IMR-90 (cell line): ENCODE measurements around the gene PLEKHH2. TPM values are rescaled to one million over a fixed set of nuclear protein-coding genes. Genes with fewer than 3 reads are reported as not detected.

ENCODE experiments used
- ATAC-seq: fragments of 200-7000 bp; cut with Tn5 transposase; 2 replicates; pipeline ENCODE4 v1.9.1; 2020; ENCODE audit warnings: low read depth, mild to moderate bottlenecking, moderate library complexity
- BruUV-seq: library from RNA; stranded (reverse); fragments of 400-500 nt; replicated peaks from 2 replicates; lab custom pipeline; 2021; lab: Mats Ljungman, UMichigan
- CTCF ChIA-PET: fragments of 300-600 bp; formaldehyde crosslinking; extraction: SDS; loops from one replicate; lab custom pipeline; 2021; ENCODE audit warnings: antibody characterized with exemption; lab: Yijun Ruan, JAX
- POLR2A ChIA-PET: fragments of 300-600 bp; sonication (Branson Sonifier 250); formaldehyde crosslinking; loops from one replicate; lab custom pipeline; 2022; ENCODE audit warnings: antibody characterized with exemption; ENCODE audit not compliant: unreplicated experiment; lab: Charles Lee
- DNase-seq: peaks from one replicate; pipeline ENCODE4 v3.0.0; 2013
- H2AFZ ChIP-seq: replicated peaks from 2 replicates; pipeline ENCODE3; 2013; ENCODE audit warnings: low read length, mild to moderate bottlenecking; ENCODE audit not compliant: poor library complexity
- H2AK5ac ChIP-seq: 2 replicates; pipeline ENCODE4 v1.6.1; 2013; ENCODE audit warnings: low read depth, low read length, inconsistent platforms
- H2AK9ac ChIP-seq: replicated peaks from 2 replicates; pipeline ENCODE3; 2013; ENCODE audit warnings: mild to moderate bottlenecking, low read depth, low read length, moderate library complexity; ENCODE audit not compliant: poor library complexity
- H2BK120ac ChIP-seq: 2 replicates; pipeline ENCODE4 v1.6.1; 2013; ENCODE audit warnings: low read depth, low read length, inconsistent platforms
- H2BK15ac ChIP-seq: 3 replicates; pipeline ENCODE4 v1.6.1; 2013; ENCODE audit warnings: low read depth, low read length, inconsistent platforms
- H2BK20ac ChIP-seq: 2 replicates; pipeline ENCODE4 v1.6.1; 2013; ENCODE audit warnings: low read depth, mild to moderate bottlenecking, inconsistent platforms, low read length, moderate library complexity
- H2BK5ac ChIP-seq: 2 replicates; pipeline ENCODE4 v1.6.1; 2013; ENCODE audit warnings: mild to moderate bottlenecking, low read depth, low read length, inconsistent platforms; ENCODE audit not compliant: poor library complexity, severe bottlenecking
- H3K14ac ChIP-seq: replicated peaks from 2 replicates; pipeline ENCODE4 v1.6.1; 2013; ENCODE audit warnings: low read depth, low read length, inconsistent platforms
- H3K18ac ChIP-seq: 2 replicates; pipeline ENCODE4 v1.6.1; 2013; ENCODE audit warnings: low read depth, low read length, control low read depth
- H3K23ac ChIP-seq: 2 replicates; pipeline ENCODE4 v1.6.1; 2013; ENCODE audit warnings: low read depth, low read length, inconsistent platforms
- H3K27ac ChIP-seq: 2 replicates; pipeline ENCODE4 v1.5.1; 2013; ENCODE audit warnings: mild to moderate bottlenecking, control low read depth, low read length; ENCODE audit not compliant: insufficient read depth
- H3K27me3 ChIP-seq: 2 replicates; pipeline ENCODE4 v1.6.1; 2013; ENCODE audit warnings: low read length; ENCODE audit not compliant: control insufficient read depth, insufficient read depth
- H3K36me3 ChIP-seq: 2 replicates; pipeline ENCODE4 v1.6.1; 2013; ENCODE audit warnings: low read length, mixed read lengths; ENCODE audit not compliant: control insufficient read depth, insufficient read depth
- H3K4ac ChIP-seq: 2 replicates; pipeline ENCODE4 v1.6.1; 2013; ENCODE audit warnings: low read depth, low read length, inconsistent platforms
- H3K4me1 ChIP-seq: 2 replicates; pipeline ENCODE4 v1.6.1; 2013; ENCODE audit warnings: low read length, mixed read lengths; ENCODE audit not compliant: control insufficient read depth, insufficient read depth
- H3K4me2 ChIP-seq: 2 replicates; pipeline ENCODE4 v1.6.1; 2013; ENCODE audit warnings: low read depth, mild to moderate bottlenecking, control low read depth, low read length, moderate library complexity
- H3K4me3 ChIP-seq: 2 replicates; pipeline ENCODE4 v1.5.1; 2013; ENCODE audit warnings: low read depth, mild to moderate bottlenecking, control low read depth, low read length, moderate library complexity; ENCODE audit not compliant: insufficient read depth
- H3K56ac ChIP-seq: 2 replicates; pipeline ENCODE4 v1.6.1; 2013; ENCODE audit warnings: low read length, inconsistent platforms; ENCODE audit not compliant: insufficient read depth; ENCODE audit errors: extremely low read depth
- H3K79me1 ChIP-seq, 2 experiments: 2 replicates each; pipeline ENCODE4 v1.6.1; 2013; ENCODE audit warnings: low read length in 2 of 2, inconsistent platforms in 1 of 2, low read depth in 1 of 2
- H3K9ac ChIP-seq: 2 replicates; pipeline ENCODE4 v1.6.1; 2013; ENCODE audit warnings: low read depth, low read length, control low read depth
- H3K9me1 ChIP-seq: 2 replicates; pipeline ENCODE4 v1.6.1; 2013; ENCODE audit warnings: low read length, inconsistent platforms; ENCODE audit not compliant: insufficient read depth
- H3K9me3 ChIP-seq: 2 replicates; pipeline ENCODE4 v1.6.1; 2013; ENCODE audit warnings: low read length; ENCODE audit not compliant: control insufficient read depth, insufficient read depth
- H4K20me1 ChIP-seq: 2 replicates; pipeline ENCODE4 v1.6.1; 2013; ENCODE audit warnings: low read length, inconsistent platforms; ENCODE audit not compliant: insufficient read depth
- H4K5ac ChIP-seq: 2 replicates; pipeline ENCODE4 v1.6.1; 2013; ENCODE audit warnings: mild to moderate bottlenecking, low read depth, low read length, control low read depth
- H4K8ac ChIP-seq, 2 experiments: 2 replicates each; pipeline ENCODE4 v1.6.1; 2013; ENCODE audit warnings: low read depth in 2 of 2, low read length in 2 of 2, control low read depth in 1 of 2, inconsistent platforms in 1 of 2
- H4K91ac ChIP-seq: 2 replicates; pipeline ENCODE4 v1.6.1; 2013; ENCODE audit warnings: low read depth, low read length, inconsistent platforms; ENCODE audit not compliant: insufficient read depth
- RAD21 ChIP-seq: IDR thresholded peaks from 2 replicates; pipeline ENCODE4 v1.6.1; 2012; ENCODE audit warnings: low read length, improper control_type of control experiment
- WGBS, 2 experiments: methylation state at CpG; one replicate each; pipeline versions ENCODE4 v1.1.5 to v1.1.7; 2013; ENCODE audit warnings: missing lambda C conversion rate in 2 of 2; ENCODE audit not compliant: insufficient read length in 1 of 2; ENCODE audit errors: extremely low coverage in 2 of 2; 5-methylcytosine and 5-hydroxymethylcytosine counted together
- dilution Hi-C: fragments of 300-500 bp; cut with HindIII; formaldehyde crosslinking; loops from one replicate; pipeline ENCODE4 v1.14.3; 2018; ENCODE audit warnings: low sequenced_read_pairs; ENCODE audit not compliant: unreplicated experiment
- in situ Hi-C: fragments of 300-500 bp; cut with MboI; formaldehyde crosslinking; loops from 3 replicates; pipeline ENCODE4 v1.14.3; 2019; ENCODE audit warnings: low sequenced_read_pairs, inconsistent platforms, mixed read lengths
- intact Hi-C: fragments of 100-400 bp; cut with micrococcal nuclease; formaldehyde crosslinking; loops from 2 replicates; pipeline ENCODE4 v1.10.0; 2022
- polyA plus RNA-seq, 3 experiments: library from polyadenylated mRNA; depleted of rRNA; stranded (reverse); fragments of >200 nt; gene quantifications; 2 replicates each; pipeline ENCODE4 v1.2.3, GENCODE V29; 2012; ENCODE audit warnings: low replicate concordance in 1 of 3
- total RNA-seq: library from RNA; depleted of rRNA; stranded (reverse); fragments of >200 nt; gene quantifications from 2 replicates; pipeline ENCODE4 v1.2.3, GENCODE V29; 2012

The PLEKHH2 gene
- total and polyA plus RNA-seq, 2 of the 4 experiments (the other 2 are of a cell fraction): 2.0 to 3.3 TPM

GRCh38 chr2:43794956-43795355 lies 157.9 kb downstream of the PLEKHH2 start:
- H3K56ac ChIP-seq: no peak overlapping the region
- no peak overlapping the region for H3K4me3 ChIP-seq
- no peak overlapping the region for H3K9ac ChIP-seq
- no peak overlapping the region for H2BK120ac ChIP-seq
- WGBS, 2 experiments: no CpG with 5 or more reads among the region's 9 CpGs
- no peaks in the 10 kb centered on the region for H3K9me3 ChIP-seq
- no peak overlapping the region for H2BK5ac ChIP-seq
- intact Hi-C loops (no loop called here), dilution Hi-C loops (no loop called here), in situ Hi-C loops (no loop called here)
- ChIA-PET POLR2A (no interaction called here), CTCF (no interaction called here)
- H3K23ac ChIP-seq: no peak overlapping the region
- H3K4me2 ChIP-seq: no peak overlapping the region
- DNase-seq (no peak), ATAC-seq (no peak)
- H3K27ac ChIP-seq: no peak overlapping the region
- no peaks in the 10 kb centered on the region for H3K79me1 ChIP-seq
- H3K9me1 ChIP-seq: no peaks in the 10 kb centered on the region
- no peaks in the 10 kb centered on the region for H4K20me1 ChIP-seq
- no peak for TF ChIP-seq RAD21
- H3K4me1 ChIP-seq: peaks cover 3% of the 10 kb centered on the region; the same call in 1 of the 2 replicates
- no TSS peak for BruUV-seq
- no peak overlapping the region for H3K14ac ChIP-seq
- no peak overlapping the region for H4K5ac ChIP-seq
- no peak overlapping the region for H2AK5ac ChIP-seq
- H4K91ac ChIP-seq: no peak overlapping the region
- H2BK15ac ChIP-seq: no peak overlapping the region
- no peak overlapping the region for H2BK20ac ChIP-seq
- H3K4ac ChIP-seq: no peak overlapping the region
- H3K18ac ChIP-seq: no peak overlapping the region
- no peak overlapping the region for H2AFZ ChIP-seq
- H3K27me3 ChIP-seq: no peaks in the 10 kb centered on the region
- peaks cover 4% of the 10 kb centered on the region for H3K36me3 ChIP-seq
- no peak overlapping the region for H2AK9ac ChIP-seq
- H4K8ac ChIP-seq: no peak overlapping the region
